Smooth muscle cell (in vitro differentiated cells): ENCODE data around the gene RASL10B. TPM values are rescaled to one million over a fixed set of nuclear protein-coding genes. Genes with fewer than 3 reads are reported as not detected.

Experiments
- DNase-seq: peaks from one replicate; lab custom pipeline; 2025; ENCODE audit not compliant: unreplicated experiment; lab: John Stamatoyannopoulos, UW
- H2AFZ ChIP-seq: fragments of 200-600 bp; sonication (generic); 2 replicates; pipeline ENCODE4 v1.6.0; 2016; ENCODE audit warnings: antibody characterized with exemption, low read depth, mild to moderate bottlenecking
- H3F3A ChIP-seq: fragments of 200-600 bp; sonication (generic); 2 replicates; pipeline ENCODE4 v1.6.0; 2017; ENCODE audit warnings: antibody characterized with exemption, low read depth
- H3K27ac ChIP-seq: fragments of 200-600 bp; sonication (generic); 2 replicates; pipeline ENCODE4 v1.5.1; 2016; ENCODE audit warnings: low read depth, mild to moderate bottlenecking
- H3K27me3 ChIP-seq: fragments of 200-600 bp; sonication (generic); 2 replicates; pipeline ENCODE4 v1.6.1; 2016; ENCODE audit warnings: low read depth, mild to moderate bottlenecking
- H3K36me3 ChIP-seq: fragments of 200-600 bp; sonication (generic); 2 replicates; pipeline ENCODE4 v1.5.1; 2016; ENCODE audit warnings: low read depth
- H3K4me1 ChIP-seq: fragments of 200-600 bp; sonication (generic); 2 replicates; pipeline ENCODE4 v1.5.1; 2016; ENCODE audit warnings: low read depth
- H3K4me2 ChIP-seq: fragments of 200-600 bp; sonication (generic); 2 replicates; pipeline ENCODE4 v1.6.0; 2016; ENCODE audit warnings: mild to moderate bottlenecking
- H3K4me3 ChIP-seq: fragments of 200-600 bp; sonication (generic); 2 replicates; pipeline ENCODE4 v1.5.1; 2016; ENCODE audit warnings: mild to moderate bottlenecking
- H3K79me2 ChIP-seq: fragments of 200-600 bp; sonication (generic); 2 replicates; pipeline ENCODE4 v1.6.0; 2016; ENCODE audit warnings: low read depth, mild to moderate bottlenecking
- H3K9ac ChIP-seq: fragments of 200-600 bp; sonication (generic); 2 replicates; pipeline ENCODE4 v1.6.0; 2016; ENCODE audit warnings: low read depth
- H3K9me3 ChIP-seq: fragments of 200-600 bp; sonication (generic); replicated peaks from 2 replicates; pipeline ENCODE4 v1.5.1; 2016; ENCODE audit warnings: low read depth
- H4K20me1 ChIP-seq: fragments of 200-600 bp; sonication (generic); 2 replicates; pipeline ENCODE4 v1.6.0; 2016; ENCODE audit warnings: low read depth
- WGBS: methylation state at CpG from one replicate; pipeline ENCODE4 v1.1.7; 2016; ENCODE audit warnings: low lambda C conversion rate; 5-methylcytosine and 5-hydroxymethylcytosine counted together
- polyA plus RNA-seq: library from polyadenylated mRNA; unstranded; fragments of >200 nt; fragmentation: Nextera tagmentation; extraction: Ambion mirVana; gene quantifications from 2 replicates; pipeline ENCODE4 v1.2.1, GENCODE V29; 2016
- total RNA-seq: library from RNA; depleted of rRNA; stranded (reverse); fragments of >200 nt; gene quantifications from 2 replicates; pipeline ENCODE4 v1.2.3, GENCODE V29; 2014
- TF ChIP-seq, protein P1 (sequence below): fragments of 200-600 bp; sonication (generic); IDR thresholded peaks from 2 replicates; pipeline ENCODE4 v1.5.1; 2017; ENCODE audit warnings: borderline replicate concordance, mild to moderate bottlenecking, antibody characterized with exemption; ENCODE audit not compliant: insufficient read depth, poor library complexity, severe bottlenecking

Gene RASL10B
- total and polyA plus RNA-seq, 2 experiments from 2014 or later: 8.2 to 18.6 TPM

DNA sequence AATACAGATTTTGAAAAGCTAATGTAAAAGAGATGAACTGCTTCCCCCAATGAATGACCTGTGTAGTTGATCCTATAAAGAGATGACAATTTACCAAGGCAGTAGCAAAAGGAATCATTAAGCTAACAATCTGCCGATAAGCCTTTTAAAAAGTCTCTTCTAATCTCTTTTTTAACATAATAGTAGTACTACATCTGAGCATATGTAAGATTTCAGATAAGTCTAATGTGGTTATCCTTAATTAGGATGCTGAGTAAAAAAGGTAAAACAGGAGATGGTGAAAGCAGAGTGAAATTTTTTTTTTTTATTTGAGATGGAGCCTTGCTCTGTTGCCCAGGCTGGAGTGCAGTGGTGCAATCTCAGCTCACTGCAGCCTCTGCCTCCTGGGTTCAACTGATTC lies 26.2 kb upstream of the RASL10B start:
- no peak overlapping the region for H3K27ac ChIP-seq
- H3K27me3 ChIP-seq: no peaks in the 10 kb centered on the region
- no peak overlapping the region for H2AFZ ChIP-seq
- peaks cover 4% of the 10 kb centered on the region for H3K79me2 ChIP-seq
- TF ChIP-seq, protein P1, sequence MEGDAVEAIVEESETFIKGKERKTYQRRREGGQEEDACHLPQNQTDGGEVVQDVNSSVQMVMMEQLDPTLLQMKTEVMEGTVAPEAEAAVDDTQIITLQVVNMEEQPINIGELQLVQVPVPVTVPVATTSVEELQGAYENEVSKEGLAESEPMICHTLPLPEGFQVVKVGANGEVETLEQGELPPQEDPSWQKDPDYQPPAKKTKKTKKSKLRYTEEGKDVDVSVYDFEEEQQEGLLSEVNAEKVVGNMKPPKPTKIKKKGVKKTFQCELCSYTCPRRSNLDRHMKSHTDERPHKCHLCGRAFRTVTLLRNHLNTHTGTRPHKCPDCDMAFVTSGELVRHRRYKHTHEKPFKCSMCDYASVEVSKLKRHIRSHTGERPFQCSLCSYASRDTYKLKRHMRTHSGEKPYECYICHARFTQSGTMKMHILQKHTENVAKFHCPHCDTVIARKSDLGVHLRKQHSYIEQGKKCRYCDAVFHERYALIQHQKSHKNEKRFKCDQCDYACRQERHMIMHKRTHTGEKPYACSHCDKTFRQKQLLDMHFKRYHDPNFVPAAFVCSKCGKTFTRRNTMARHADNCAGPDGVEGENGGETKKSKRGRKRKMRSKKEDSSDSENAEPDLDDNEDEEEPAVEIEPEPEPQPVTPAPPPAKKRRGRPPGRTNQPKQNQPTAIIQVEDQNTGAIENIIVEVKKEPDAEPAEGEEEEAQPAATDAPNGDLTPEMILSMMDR: no peak
- no peak overlapping the region for H3K9ac ChIP-seq
- no peak for DNase-seq
- WGBS: 97% methylated on average over 1 of the region's 1 CpG
- peaks cover 3% of the 10 kb centered on the region for H3K36me3 ChIP-seq
- H4K20me1 ChIP-seq: peaks cover 77% of the 10 kb centered on the region
- H3K4me3 ChIP-seq: no peak overlapping the region
- no peaks in the 10 kb centered on the region for H3K9me3 ChIP-seq
- H3F3A ChIP-seq: no peaks in the 10 kb centered on the region
- H3K4me1 ChIP-seq: peaks cover 4% of the 10 kb centered on the region
- no peak overlapping the region for H3K4me2 ChIP-seq

DNA sequence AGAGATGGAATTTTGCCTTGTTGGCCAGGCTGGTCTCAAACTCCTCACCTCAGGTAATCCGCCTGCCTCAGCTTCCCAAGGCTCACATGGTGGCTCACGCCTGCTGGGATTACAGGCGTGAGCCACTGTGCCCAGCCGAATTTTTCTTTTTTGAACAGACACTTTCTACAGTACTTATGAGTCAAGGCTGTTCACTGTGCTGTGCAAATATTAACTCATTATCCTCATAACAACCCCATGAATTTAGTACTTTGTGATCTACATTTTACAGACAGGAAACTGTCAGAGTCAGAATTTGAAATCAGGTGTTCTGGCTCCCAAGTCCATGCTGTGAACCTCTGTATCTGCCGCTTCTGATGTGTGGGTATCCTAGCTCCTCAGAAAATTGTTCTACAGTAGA lies 25.7 kb upstream of the RASL10B start:
- no peak for DNase-seq
- H3K4me2 ChIP-seq: no peak overlapping the region
- H3K27ac ChIP-seq: no peak overlapping the region
- no peaks in the 10 kb centered on the region for H3K27me3 ChIP-seq
- no peaks in the 10 kb centered on the region for H3K9me3 ChIP-seq
- peaks cover 4% of the 10 kb centered on the region for H3K4me1 ChIP-seq
- peaks cover 8% of the 10 kb centered on the region for H3K36me3 ChIP-seq
- H2AFZ ChIP-seq: no peak overlapping the region
- 74% methylated on average over 5 of the region's 5 CpGs for WGBS
- no peaks in the 10 kb centered on the region for H3F3A ChIP-seq
- H4K20me1 ChIP-seq: peaks cover 72% of the 10 kb centered on the region
- no peak overlapping the region for H3K9ac ChIP-seq
- peaks cover 4% of the 10 kb centered on the region for H3K79me2 ChIP-seq
- TF ChIP-seq, protein P1: no peak
- no peak overlapping the region for H3K4me3 ChIP-seq

DNA sequence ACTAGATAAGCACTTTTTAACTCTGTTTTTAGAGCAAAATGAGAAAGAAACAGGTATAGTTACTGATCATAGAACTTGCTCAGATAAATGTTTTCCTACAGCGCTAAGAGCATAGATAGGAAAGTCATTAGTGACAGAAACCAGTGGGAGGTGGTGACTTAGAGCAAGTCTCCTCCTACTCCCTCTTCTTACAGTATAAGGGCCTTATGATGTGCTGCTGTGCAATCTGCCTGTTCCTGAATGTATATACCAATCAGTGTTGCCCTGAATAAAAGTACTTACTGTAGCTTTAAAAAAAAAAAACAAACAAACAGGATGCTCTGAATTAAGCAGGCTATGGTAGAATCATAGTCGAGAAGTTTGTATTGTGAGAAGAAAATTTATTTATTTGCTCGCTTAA lies 23.3 kb upstream of the RASL10B start:
- Histone ChIP-seq H3K27ac (peak overlapping the region; percentile 44), H4K20me1 (peaks cover 64% of the 10 kb centered on the region), H3K4me2 (no peak overlapping the region), H3K27me3 (no peaks in the 10 kb centered on the region), H2AFZ (no peak overlapping the region), H3K4me3 (no peak overlapping the region), H3K9ac (no peak overlapping the region), H3F3A (peaks cover 6% of the 10 kb centered on the region), H3K79me2 (no peaks in the 10 kb centered on the region), H3K36me3 (peaks cover 10% of the 10 kb centered on the region), H3K4me1 (peaks cover 10% of the 10 kb centered on the region), H3K9me3 (no peaks in the 10 kb centered on the region)
- TF ChIP-seq, protein P1: no peak
- no peak for DNase-seq
- 66% methylated on average over 3 of the region's 3 CpGs for WGBS

DNA sequence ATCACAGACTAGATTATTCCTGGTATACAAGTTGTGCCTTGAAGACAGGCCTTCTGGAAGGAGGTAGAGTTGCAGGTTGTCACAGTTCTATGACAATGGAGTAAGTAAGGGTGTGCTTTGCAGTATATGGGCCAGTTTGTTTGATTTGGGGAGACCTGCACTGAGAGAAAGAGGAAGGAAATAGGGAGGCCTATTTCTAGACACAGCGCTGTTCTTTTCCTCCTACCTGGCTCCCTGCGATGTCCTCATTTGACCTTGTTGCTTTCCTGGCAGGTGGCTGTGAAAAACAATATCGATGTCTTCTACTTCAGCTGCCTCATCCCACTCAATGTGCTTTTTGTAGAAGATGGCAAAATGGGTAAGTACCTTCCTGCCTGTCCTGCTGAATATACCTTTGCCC lies 22.5 kb upstream of the RASL10B start:
- H3K4me2 ChIP-seq: no peak overlapping the region
- H3F3A ChIP-seq: peaks cover 10% of the 10 kb centered on the region
- no peaks in the 10 kb centered on the region for H3K9me3 ChIP-seq
- H3K4me1 ChIP-seq: peaks cover 16% of the 10 kb centered on the region
- peaks cover 66% of the 10 kb centered on the region for H4K20me1 ChIP-seq
- no peak for DNase-seq
- H3K36me3 ChIP-seq: peaks cover 10% of the 10 kb centered on the region
- H2AFZ ChIP-seq: no peak overlapping the region
- H3K4me3 ChIP-seq: no peak overlapping the region
- WGBS: 99% methylated on average over 3 of the region's 3 CpGs
- no peaks in the 10 kb centered on the region for H3K27me3 ChIP-seq
- H3K79me2 ChIP-seq: no peaks in the 10 kb centered on the region
- no peak overlapping the region for H3K27ac ChIP-seq
- TF ChIP-seq, protein P1: no peak
- no peak overlapping the region for H3K9ac ChIP-seq
